HS-27A (cell line): ENCODE results near the gene ARHGAP6.

Source experiments
- DNase-seq: peaks from one replicate; pipeline ENCODE4 v3.0.0-alpha.2; 2012; ENCODE audit warnings: low read depth, missing footprints

ARHGAP6 gene

GRCh38 chrX:11215191-11215921, 450.4 kb downstream of the ARHGAP6 start:
- no peak for DNase-seq

- no peak for DNase-seq
Measured at GRCh38 chrX:11214346-11215190, 451.2 kb downstream of the ARHGAP6 start.

GRCh38 chrX:11212741-11213140, 453.0 kb downstream of the ARHGAP6 start:
- DNase-seq = no peak

GRCh38 chrX:11210415-11210801, 455.3 kb downstream of the ARHGAP6 start:
- DNase-seq = no peak

- no peak for DNase-seq
Measured at GRCh38 chrX:11209798-11210414, 455.8 kb downstream of the ARHGAP6 start.

GRCh38 chrX:11206716-11207115, 459.0 kb downstream of the ARHGAP6 start:
- no peak for DNase-seq

- DNase-seq = no peak
Measured at GRCh38 chrX:11205796-11206195, 459.9 kb downstream of the ARHGAP6 start.

- no peak for DNase-seq
Measured at GRCh38 chrX:11197671-11198070, 468.0 kb downstream of the ARHGAP6 start.

GRCh38 chrX:11196476-11196875, 469.2 kb downstream of the ARHGAP6 start:
- no peak for DNase-seq

GRCh38 chrX:11193035-11193469, 472.7 kb downstream of the ARHGAP6 start:
- DNase-seq = no peak

- no peak for DNase-seq
Measured at GRCh38 chrX:11190745-11191510, 474.8 kb downstream of the ARHGAP6 start.

GRCh38 chrX:11189097-11189496, 476.6 kb downstream of the ARHGAP6 start:
- no peak for DNase-seq

GRCh38 chrX:11188664-11189063, 477.1 kb downstream of the ARHGAP6 start:
- no peak for DNase-seq

- DNase-seq = no peak
Measured at GRCh38 chrX:11187001-11187400, 478.7 kb downstream of the ARHGAP6 start.

- no peak for DNase-seq
Measured at GRCh38 chrX:11185861-11186260, 479.9 kb downstream of the ARHGAP6 start.

- no peak for DNase-seq
Measured at GRCh38 chrX:11180571-11180970, 485.1 kb downstream of the ARHGAP6 start.

- DNase-seq = no peak
Measured at GRCh38 chrX:11172415-11172814, 493.3 kb downstream of the ARHGAP6 start.

GRCh38 chrX:11171956-11172355, 493.8 kb downstream of the ARHGAP6 start:
- DNase-seq = no peak

- DNase-seq = no peak
Measured at GRCh38 chrX:11164433-11164832, 501.3 kb downstream of the ARHGAP6 start.

- no peak for DNase-seq
Measured at GRCh38 chrX:11159149-11159548, 506.6 kb downstream of the ARHGAP6 start.

- no peak for DNase-seq
Measured at GRCh38 chrX:11151799-11152559, 513.7 kb downstream of the ARHGAP6 start.
